Measurements from ENCODE around the gene VANGL1. TPM values are rescaled to one million over a fixed set of nuclear protein-coding genes. Genes with fewer than 3 reads are reported as not detected.

VANGL1 gene
- total RNA-seq, 1 donor from 2014 or later, result 15.2 TPM

DNA sequence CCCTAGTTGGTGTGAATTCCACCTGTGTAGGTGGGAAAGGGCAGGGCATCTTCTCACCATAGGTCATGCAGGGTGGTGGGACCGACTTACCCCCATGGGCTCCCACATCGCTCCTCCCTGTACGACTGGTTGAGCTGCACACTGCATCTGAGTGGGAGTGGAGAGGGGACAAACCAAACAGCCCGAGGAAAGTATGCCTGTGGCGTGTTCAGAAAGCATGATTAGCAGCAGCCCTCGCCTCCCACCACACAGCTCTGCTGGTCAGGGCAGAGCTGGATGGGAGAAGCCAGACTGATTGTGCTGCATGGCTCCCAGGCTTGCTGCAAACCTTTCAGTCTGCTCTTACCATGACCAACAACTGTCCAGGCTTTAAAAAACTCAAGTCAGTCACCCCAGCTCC lies 24.4 kb downstream of the VANGL1 start:
- Histone ChIP-seq H3K36me3 (ENCODE audit: control insufficient read depth, insufficient read depth, low read length) (no peaks in the 10 kb centered on the region), H3K4me3 (ENCODE audit: low read depth, low read length) (no peak overlapping the region), H3K27me3 (ENCODE audit: control insufficient read depth, insufficient read depth, low read length) (no peaks in the 10 kb centered on the region)
- TF ChIP-seq, protein P1, sequence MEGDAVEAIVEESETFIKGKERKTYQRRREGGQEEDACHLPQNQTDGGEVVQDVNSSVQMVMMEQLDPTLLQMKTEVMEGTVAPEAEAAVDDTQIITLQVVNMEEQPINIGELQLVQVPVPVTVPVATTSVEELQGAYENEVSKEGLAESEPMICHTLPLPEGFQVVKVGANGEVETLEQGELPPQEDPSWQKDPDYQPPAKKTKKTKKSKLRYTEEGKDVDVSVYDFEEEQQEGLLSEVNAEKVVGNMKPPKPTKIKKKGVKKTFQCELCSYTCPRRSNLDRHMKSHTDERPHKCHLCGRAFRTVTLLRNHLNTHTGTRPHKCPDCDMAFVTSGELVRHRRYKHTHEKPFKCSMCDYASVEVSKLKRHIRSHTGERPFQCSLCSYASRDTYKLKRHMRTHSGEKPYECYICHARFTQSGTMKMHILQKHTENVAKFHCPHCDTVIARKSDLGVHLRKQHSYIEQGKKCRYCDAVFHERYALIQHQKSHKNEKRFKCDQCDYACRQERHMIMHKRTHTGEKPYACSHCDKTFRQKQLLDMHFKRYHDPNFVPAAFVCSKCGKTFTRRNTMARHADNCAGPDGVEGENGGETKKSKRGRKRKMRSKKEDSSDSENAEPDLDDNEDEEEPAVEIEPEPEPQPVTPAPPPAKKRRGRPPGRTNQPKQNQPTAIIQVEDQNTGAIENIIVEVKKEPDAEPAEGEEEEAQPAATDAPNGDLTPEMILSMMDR (IDR thresholded peaks at IDR 0.05; ENCODE audit: insufficient read depth, low read length, poor library complexity, severe bottlenecking), result no peak
- DNase-seq (ENCODE audit: low read depth), result no peak

DNA sequence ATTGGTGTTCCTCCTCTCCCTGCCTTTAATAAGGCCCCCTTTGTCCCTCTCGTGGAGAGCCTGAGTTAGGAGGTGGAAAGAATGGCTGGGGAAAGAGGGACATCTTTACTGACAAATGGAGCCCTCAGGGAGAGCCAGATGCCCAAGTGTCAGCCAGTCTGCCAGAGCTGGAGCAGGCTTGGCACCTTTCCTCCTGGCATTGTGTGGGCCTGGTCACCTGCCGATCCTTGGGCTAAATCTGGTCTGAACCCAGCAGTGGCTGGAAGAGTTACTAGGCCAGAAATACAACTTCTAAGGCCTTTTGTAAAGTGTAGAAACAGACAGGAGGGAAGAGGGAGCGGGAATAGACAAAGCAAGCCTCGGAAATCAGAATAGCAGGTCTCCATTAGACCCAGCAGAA lies 24.9 kb downstream of the VANGL1 start:
- Histone ChIP-seq H3K27me3 (ENCODE audit: control insufficient read depth, insufficient read depth, low read length) (no peaks in the 10 kb centered on the region), H3K36me3 (ENCODE audit: control insufficient read depth, insufficient read depth, low read length) (no peaks in the 10 kb centered on the region), H3K4me3 (ENCODE audit: low read depth, low read length) (no peak overlapping the region)
- no peak for DNase-seq (ENCODE audit: low read depth)
- TF ChIP-seq, protein P1 (IDR thresholded peaks at IDR 0.05; ENCODE audit: insufficient read depth, low read length, poor library complexity, severe bottlenecking), result no peak

DNA sequence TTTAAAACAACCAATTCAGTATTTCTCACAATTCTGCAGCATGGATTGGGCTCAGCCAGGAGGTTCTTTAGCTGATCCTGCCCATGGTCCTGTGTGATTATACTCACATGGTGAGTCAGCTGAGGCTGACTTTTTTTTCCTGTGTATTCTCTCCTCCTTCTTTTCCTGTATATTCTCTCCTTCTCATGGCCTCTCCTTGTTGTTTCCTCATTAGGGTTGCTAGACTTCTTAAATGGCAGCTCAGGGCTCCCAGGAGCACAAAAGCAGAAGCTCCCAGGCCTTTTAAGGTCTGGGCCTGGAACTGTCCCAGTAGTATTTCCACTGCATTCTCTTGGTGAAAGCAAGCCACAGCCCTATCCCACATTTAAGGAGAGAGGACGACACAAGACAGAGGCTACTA lies 26.8 kb downstream of the VANGL1 start:
- TF ChIP-seq, protein P1 (IDR thresholded peaks at IDR 0.05; ENCODE audit: insufficient read depth, low read length, poor library complexity, severe bottlenecking), result no peak
- Histone ChIP-seq H3K27me3 (ENCODE audit: control insufficient read depth, insufficient read depth, low read length) (no peaks in the 10 kb centered on the region), H3K36me3 (ENCODE audit: control insufficient read depth, insufficient read depth, low read length) (no peaks in the 10 kb centered on the region), H3K4me3 (ENCODE audit: low read depth, low read length) (no peak overlapping the region)
- DNase-seq (ENCODE audit: low read depth), result no peak

DNA sequence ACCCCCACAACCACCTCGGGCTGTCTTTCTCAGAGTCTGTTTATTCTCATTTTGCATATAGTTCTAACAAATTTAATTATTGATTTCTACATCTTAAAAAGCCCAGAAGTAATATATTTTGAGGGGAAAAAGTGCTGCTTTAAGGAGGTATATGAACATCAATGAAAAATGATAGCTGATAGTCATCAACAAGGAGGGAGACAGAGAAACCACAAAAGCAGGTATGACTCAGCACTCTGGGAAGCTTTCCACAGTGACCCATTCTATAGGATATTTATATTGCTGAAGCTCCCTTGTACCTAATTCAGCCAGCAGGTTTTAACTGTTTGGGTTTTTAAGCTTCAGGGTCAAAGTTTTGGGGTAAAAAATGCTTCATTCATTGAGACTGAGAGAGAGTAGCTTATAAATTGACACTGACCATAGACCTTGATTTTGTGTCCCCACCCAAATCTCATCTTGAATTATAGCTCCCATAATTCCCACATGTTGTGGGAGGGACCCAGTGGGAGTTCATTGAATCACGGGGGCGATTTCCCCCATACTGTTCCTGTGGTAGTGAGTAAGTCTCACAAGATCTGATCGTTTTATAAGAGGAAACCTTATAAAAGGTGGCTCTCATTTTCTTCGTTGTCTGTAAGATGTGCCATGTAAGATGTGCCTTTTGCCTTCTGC lies 27.4 kb downstream of the VANGL1 start:
- no peaks in the 10 kb centered on the region for H3K36me3 ChIP-seq (ENCODE audit: control insufficient read depth, insufficient read depth, low read length)

DNA sequence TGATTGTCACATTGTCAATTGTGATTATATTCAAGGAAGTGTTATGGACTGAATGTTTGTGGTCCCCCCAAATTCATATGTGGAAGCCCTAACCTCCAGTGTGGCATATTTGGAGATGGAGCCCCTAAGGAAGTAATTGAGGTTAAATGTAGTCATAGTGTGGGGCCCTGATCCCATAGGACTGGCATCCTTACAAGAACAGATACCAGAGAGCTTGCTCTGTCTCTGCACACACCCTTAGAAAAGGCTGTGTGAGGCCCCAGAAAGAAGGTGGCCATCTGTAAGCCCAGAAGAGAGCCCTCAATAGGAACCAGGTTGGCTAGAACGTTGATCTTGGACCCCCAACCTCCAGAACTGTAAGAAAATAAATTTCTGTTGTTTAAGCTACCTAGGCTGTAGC lies 28.1 kb downstream of the VANGL1 start:
- DNase-seq (ENCODE audit: low read depth), result no peak
- Histone ChIP-seq H3K27me3 (ENCODE audit: control insufficient read depth, insufficient read depth, low read length) (no peaks in the 10 kb centered on the region), H3K36me3 (ENCODE audit: control insufficient read depth, insufficient read depth, low read length) (no peaks in the 10 kb centered on the region), H3K4me3 (ENCODE audit: low read depth, low read length) (no peak overlapping the region)
- TF ChIP-seq, protein P1 (IDR thresholded peaks at IDR 0.05; ENCODE audit: insufficient read depth, low read length, poor library complexity, severe bottlenecking), result no peak

More for the DNA sequence above, 27.4 kb downstream of the VANGL1 start:
- peak; percentile 45 for DNase-seq (ENCODE audit: low read depth)
- Histone ChIP-seq H3K4me3 (ENCODE audit: low read depth, low read length) (no peak overlapping the region), H3K27me3 (ENCODE audit: control insufficient read depth, insufficient read depth, low read length) (no peaks in the 10 kb centered on the region)
- TF ChIP-seq, protein P1 (IDR thresholded peaks at IDR 0.05; ENCODE audit: insufficient read depth, low read length, poor library complexity, severe bottlenecking), result no peak
